Stimulated activated naive B cell treated with anti-CD40 and anti-IgM and Interleukin-4, amounts not matched to agents 10 μg/mL and 1 μg/mL and 100 μg/mL, for 72 hours (primary cell): ENCODE results near the gene SLC5A11.
A peak's percentile ranks its signal among the peaks of the same experiment; 100 is the strongest.
"Not testable (repeated sequence)": the region's sequence is repeated elsewhere in the genome, so short reads cannot be mapped to it uniquely, and the experiment has no call there.

ENCODE experiments used
- ATAC-seq, 2 donors: fragments of 150-1000 bp; cut with Tn5 transposase; replicated peaks; 2 replicates each; pipeline ENCODE4 v1.10.0; 2021; ENCODE audit warnings: moderate library complexity in 1 of 2
- DNase-seq: peaks from one replicate; pipeline ENCODE4 v3.0.0; 2021
- H3K27ac Mint-ChIP-seq: one replicate; pipeline ENCODE4 v1.8.0; 2022; ENCODE audit warnings: mild to moderate bottlenecking, mixed read lengths
- H3K27me3 Mint-ChIP-seq, 2 donors: one replicate each; pipeline ENCODE4 v1.8.0; 2022; ENCODE audit warnings: mixed read lengths in 2 of 2
- H3K36me3 Mint-ChIP-seq, 2 donors: one replicate each; pipeline ENCODE4 v1.8.0; 2022; ENCODE audit warnings: mixed read lengths in 2 of 2, mild to moderate bottlenecking in 1 of 2
- H3K4me1 Mint-ChIP-seq, 2 donors: one replicate each; pipeline ENCODE4 v1.8.0; 2022; ENCODE audit warnings: mixed read lengths in 2 of 2, mild to moderate bottlenecking in 1 of 2
- H3K4me3 Mint-ChIP-seq, 2 donors: one replicate each; pipeline ENCODE4 v1.8.0; 2022; ENCODE audit warnings: mild to moderate bottlenecking in 2 of 2, mixed read lengths in 2 of 2, moderate library complexity in 1 of 2
- H3K9me3 Mint-ChIP-seq, 2 donors: one replicate each; pipeline ENCODE4 v1.8.0; 2022; ENCODE audit warnings: mixed read lengths in 2 of 2, mild to moderate bottlenecking in 1 of 2

The SLC5A11 gene

DNA sequence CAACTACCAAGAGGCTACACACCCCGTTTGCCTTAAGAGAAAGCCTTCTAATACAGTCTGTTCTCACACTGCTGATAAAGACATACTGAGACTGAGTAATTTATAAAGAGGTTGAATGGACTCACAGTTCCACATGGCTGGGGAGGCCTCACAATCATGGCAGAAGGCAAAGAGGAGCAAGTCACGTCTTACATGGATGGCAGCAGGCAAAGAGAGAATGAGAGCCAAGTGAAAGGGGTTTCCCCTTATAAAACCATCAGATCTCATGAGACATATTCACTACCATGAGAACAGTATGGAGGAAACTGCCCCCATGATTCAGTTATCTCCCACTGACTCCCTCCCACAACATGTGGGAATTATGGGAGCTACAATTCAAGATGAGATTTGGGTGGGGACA, 51.8 kb downstream of the SLC5A11 start:
- ATAC-seq, H3K4me3 Mint-ChIP-seq, DNase-seq, H3K27me3 Mint-ChIP-seq, H3K9me3 Mint-ChIP-seq, H3K36me3 Mint-ChIP-seq, H3K27ac Mint-ChIP-seq: not testable (repeated sequence)
- peaks cover 3 to 17% of the 10 kb centered on the region in 2 donors for H3K4me1 Mint-ChIP-seq

- Mint-ChIP-seq H3K4me3 (no peak overlapping the region), H3K4me1 (peaks cover 3 to 17% of the 10 kb centered on the region in 2 donors), H3K36me3 (peaks cover 2 to 16% of the 10 kb centered on the region in 2 donors), H3K9me3 (peaks cover 5 to 7% of the 10 kb centered on the region in 2 donors), H3K27me3 (no peaks in the 10 kb centered on the region), H3K27ac (no peak overlapping the region)
- ATAC-seq (no peak), DNase-seq (no peak)
Observed at GRCh38 chr16:24900230-24900629, 54.5 kb downstream of the SLC5A11 start.

DNA sequence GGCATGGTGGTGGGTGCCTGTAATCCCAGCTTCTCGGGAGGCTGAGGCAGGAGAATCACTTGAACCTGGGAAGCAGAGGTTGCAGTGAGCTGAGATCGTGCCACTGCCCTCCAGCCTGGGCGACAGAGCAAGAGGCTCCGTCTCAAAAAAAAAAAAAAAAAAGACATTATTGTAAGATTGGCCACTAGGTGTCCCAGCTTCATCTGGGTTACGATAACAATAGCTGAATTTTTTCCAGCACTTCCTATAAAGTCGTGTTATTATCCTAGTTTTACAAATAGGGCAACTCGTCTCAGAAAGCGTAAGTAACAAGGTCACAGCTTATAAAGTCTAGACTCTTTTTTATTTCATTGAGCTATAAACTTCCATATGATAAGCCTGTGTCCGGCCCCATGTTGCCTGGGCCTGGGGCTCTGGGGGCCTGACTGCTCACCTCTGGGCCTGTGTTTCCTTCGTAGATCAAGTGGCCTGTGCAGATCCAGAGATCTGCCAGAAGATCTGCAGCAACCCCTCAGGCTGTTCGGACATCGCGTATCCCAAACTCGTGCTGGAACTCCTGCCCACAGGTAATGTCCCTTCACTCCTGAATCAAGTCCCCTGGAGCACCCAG, 60.5 kb downstream of the SLC5A11 start:
- H3K27me3 Mint-ChIP-seq: no peaks in the 10 kb centered on the region
- H3K27ac Mint-ChIP-seq: no peak overlapping the region
- no peaks in the 10 kb centered on the region for H3K9me3 Mint-ChIP-seq
- peaks cover 0 to 16% of the 10 kb centered on the region in 2 donors for H3K36me3 Mint-ChIP-seq
- DNase-seq (no peak), ATAC-seq (no peak)
- no peak overlapping the region for H3K4me3 Mint-ChIP-seq
- no peaks in the 10 kb centered on the region for H3K4me1 Mint-ChIP-seq

DNA sequence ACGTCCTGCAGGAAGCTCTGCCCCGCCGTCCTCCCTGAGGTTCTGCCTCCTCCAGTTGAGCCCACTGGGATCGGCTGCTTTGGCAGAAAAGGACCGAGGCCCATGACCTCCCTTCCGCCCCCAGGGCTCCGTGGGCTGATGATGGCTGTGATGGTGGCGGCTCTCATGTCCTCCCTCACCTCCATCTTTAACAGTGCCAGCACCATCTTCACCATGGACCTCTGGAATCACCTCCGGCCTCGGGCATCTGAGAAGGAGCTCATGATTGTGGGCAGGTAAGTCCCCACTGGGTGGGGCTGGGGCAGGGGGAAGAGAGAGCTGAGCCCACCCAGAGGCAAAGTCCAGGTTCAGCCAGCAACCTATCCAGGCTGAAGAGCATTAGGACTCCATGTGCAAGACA, 61.1 kb downstream of the SLC5A11 start:
- no peak overlapping the region for H3K27ac Mint-ChIP-seq
- H3K9me3 Mint-ChIP-seq: no peaks in the 10 kb centered on the region
- H3K4me3 Mint-ChIP-seq: no peak overlapping the region
- no peaks in the 10 kb centered on the region for H3K4me1 Mint-ChIP-seq
- ATAC-seq (no peak), DNase-seq (no peak)
- peaks cover 0 to 16% of the 10 kb centered on the region in 2 donors for H3K36me3 Mint-ChIP-seq
- no peaks in the 10 kb centered on the region for H3K27me3 Mint-ChIP-seq

- peaks cover 0 to 13% of the 10 kb centered on the region in 2 donors for H3K36me3 Mint-ChIP-seq
- no peak overlapping the region for H3K27ac Mint-ChIP-seq
- no peaks in the 10 kb centered on the region for H3K9me3 Mint-ChIP-seq
- no peak for DNase-seq
- no peaks in the 10 kb centered on the region for H3K4me1 Mint-ChIP-seq
- no peak overlapping the region for H3K4me3 Mint-ChIP-seq
- no peaks in the 10 kb centered on the region for H3K27me3 Mint-ChIP-seq
- no peak for ATAC-seq
Observed at GRCh38 chr16:24908716-24909115, 63.0 kb downstream of the SLC5A11 start.

DNA sequence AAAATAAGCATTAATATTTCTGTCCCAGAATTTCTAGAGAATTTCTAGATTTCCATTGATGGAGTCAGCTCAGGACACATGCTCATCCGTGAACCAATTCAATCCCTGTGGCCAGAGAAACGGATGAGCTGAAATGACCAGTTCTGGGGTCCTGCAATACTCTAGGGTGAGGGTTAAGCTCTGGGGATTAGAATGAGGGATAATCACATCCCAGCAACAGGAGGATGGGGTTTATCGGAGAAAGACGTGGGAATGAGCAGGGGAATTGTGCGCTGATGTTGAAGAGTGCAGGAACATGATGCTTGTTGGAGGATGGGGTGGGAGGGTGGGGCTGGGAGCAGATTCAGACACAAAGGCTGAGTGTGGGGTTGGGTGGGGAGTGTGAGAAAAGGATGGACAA, 64.1 kb downstream of the SLC5A11 start:
- DNase-seq (no peak), ATAC-seq (no peak)
- no peaks in the 10 kb centered on the region for H3K27me3 Mint-ChIP-seq
- H3K36me3 Mint-ChIP-seq: peaks cover 0 to 10% of the 10 kb centered on the region in 2 donors
- no peak overlapping the region for H3K4me3 Mint-ChIP-seq
- H3K4me1 Mint-ChIP-seq: no peaks in the 10 kb centered on the region
- H3K9me3 Mint-ChIP-seq: no peaks in the 10 kb centered on the region
- no peak overlapping the region for H3K27ac Mint-ChIP-seq

GRCh38 chr16:24915019-24915418, 69.3 kb downstream of the SLC5A11 start:
- Mint-ChIP-seq H3K27me3 (no peaks in the 10 kb centered on the region), H3K4me3 (no peak overlapping the region), H3K4me1 (peaks cover 5 to 19% of the 10 kb centered on the region in 2 donors), H3K27ac (no peak overlapping the region), H3K9me3 (no peaks in the 10 kb centered on the region), H3K36me3 (peaks cover 22 to 46% of the 10 kb centered on the region in 2 donors)
- ATAC-seq (no peak), DNase-seq (no peak)

DNA sequence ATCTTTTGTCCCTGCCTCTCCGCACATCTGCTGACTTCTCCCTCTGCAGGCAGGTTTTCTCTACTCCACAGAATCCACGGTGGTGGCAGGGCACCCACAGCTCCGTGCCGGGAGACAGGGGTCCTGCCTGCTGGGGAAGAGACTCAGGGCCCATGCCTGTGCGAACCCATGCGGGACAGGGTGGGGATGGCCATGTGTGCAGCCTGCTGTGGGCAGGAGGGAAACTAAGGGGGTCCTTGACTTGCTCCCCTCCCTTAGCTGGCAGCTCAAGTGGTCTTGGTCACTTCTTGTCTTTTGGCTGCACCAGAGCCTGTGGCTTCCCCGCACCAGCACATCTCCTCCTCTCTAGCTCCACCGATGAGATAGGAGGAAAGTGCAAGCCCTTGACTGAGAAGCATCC, 69.8 kb downstream of the SLC5A11 start:
- Mint-ChIP-seq H3K9me3 (no peaks in the 10 kb centered on the region), H3K36me3 (peaks cover 27 to 46% of the 10 kb centered on the region in 2 donors), H3K27ac (peak overlapping the region; percentile 26), H3K4me3 (peak overlapping the region in 1 of 2 donors; percentile 19), H3K4me1 (peaks cover 5 to 20% of the 10 kb centered on the region in 2 donors), H3K27me3 (no peaks in the 10 kb centered on the region)
- no peak for DNase-seq
- no peak for ATAC-seq

- ATAC-seq (no peak), DNase-seq (no peak)
- Mint-ChIP-seq H3K4me3 (no peak overlapping the region), H3K27ac (peak overlapping the region; percentile 83), H3K36me3 (peaks cover 34 to 63% of the 10 kb centered on the region in 2 donors), H3K9me3 (no peaks in the 10 kb centered on the region), H3K4me1 (peaks cover 11 to 33% of the 10 kb centered on the region in 2 donors), H3K27me3 (no peaks in the 10 kb centered on the region)
Observed at GRCh38 chr16:24917236-24917635, 71.5 kb downstream of the SLC5A11 start.

GRCh38 chr16:24917891-24918290, 72.1 kb downstream of the SLC5A11 start:
- no peak for DNase-seq
- Mint-ChIP-seq H3K27me3 (no peaks in the 10 kb centered on the region), H3K4me1 (peaks cover 11 to 33% of the 10 kb centered on the region in 2 donors), H3K9me3 (no peaks in the 10 kb centered on the region), H3K36me3 (peaks cover 39 to 69% of the 10 kb centered on the region in 2 donors), H3K27ac (peak overlapping the region; percentile 32), H3K4me3 (no peak overlapping the region)
- ATAC-seq: no peak

DNA sequence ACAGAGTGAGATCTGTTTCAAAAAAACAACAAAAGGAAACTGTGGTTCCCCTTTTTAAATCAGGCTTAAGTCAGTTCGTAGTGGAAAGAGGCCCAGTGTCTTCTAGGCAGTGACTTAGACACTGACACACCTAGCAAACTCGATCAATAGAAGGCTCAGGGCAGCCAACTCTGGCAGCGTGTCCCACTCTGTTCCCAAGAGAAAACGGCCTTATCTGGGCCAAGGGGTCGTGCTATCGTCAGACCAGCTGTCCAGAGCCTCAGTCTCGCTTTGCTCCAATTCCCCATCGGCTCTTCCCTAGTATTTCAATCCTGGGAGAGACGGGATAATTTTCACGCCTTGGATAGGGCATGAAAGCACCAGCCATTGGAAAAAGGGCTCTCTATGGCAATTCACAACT, 72.9 kb downstream of the SLC5A11 start:
- DNase-seq: no peak
- Mint-ChIP-seq H3K36me3 (peaks cover 42 to 72% of the 10 kb centered on the region in 2 donors), H3K27ac (peak overlapping the region; percentile 75), H3K4me3 (no peak overlapping the region), H3K27me3 (no peaks in the 10 kb centered on the region), H3K4me1 (peaks cover 11 to 33% of the 10 kb centered on the region in 2 donors), H3K9me3 (no peaks in the 10 kb centered on the region)
- peak; percentile 38 to 68 for ATAC-seq

GRCh38 chr16:24919536-24919935, 73.8 kb downstream of the SLC5A11 start:
- ATAC-seq: no peak
- Mint-ChIP-seq H3K4me1 (peaks cover 11 to 33% of the 10 kb centered on the region in 2 donors), H3K27me3 (no peaks in the 10 kb centered on the region), H3K4me3 (no peak overlapping the region), H3K27ac (no peak overlapping the region), H3K36me3 (peaks cover 42 to 72% of the 10 kb centered on the region in 2 donors), H3K9me3 (no peaks in the 10 kb centered on the region)
- DNase-seq: no peak

DNA sequence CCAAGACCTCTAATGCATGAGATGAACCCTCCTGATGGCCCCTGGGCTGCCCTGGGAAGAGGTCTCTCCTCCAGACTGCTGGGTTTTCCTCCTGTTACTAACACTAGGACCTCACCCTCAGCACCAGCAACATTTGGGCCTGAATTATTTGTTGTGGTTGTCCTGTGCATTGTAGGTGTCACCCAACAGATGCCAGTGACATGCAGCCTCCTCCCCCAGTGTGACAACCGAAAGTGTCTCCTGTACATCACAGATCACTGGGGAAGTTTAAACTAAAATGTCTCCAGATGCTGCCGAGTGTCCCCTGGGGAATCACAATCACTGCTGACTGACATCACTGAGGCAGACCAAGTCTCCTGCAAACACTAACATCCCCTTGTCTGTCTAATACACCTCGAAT, 74.8 kb downstream of the SLC5A11 start:
- peak in 1 of 2 donors; percentile 33 for ATAC-seq
- peaks cover 43 to 68% of the 10 kb centered on the region in 2 donors for H3K36me3 Mint-ChIP-seq

GRCh38 chr16:24921229-24921628, 75.5 kb downstream of the SLC5A11 start:
- Mint-ChIP-seq H3K27me3 (no peaks in the 10 kb centered on the region), H3K36me3 (peaks cover 38 to 62% of the 10 kb centered on the region in 2 donors), H3K4me1 (peaks cover 11 to 33% of the 10 kb centered on the region in 2 donors), H3K9me3 (no peaks in the 10 kb centered on the region), H3K27ac (peak overlapping the region; percentile 79), H3K4me3 (no peak overlapping the region)
- ATAC-seq: no peak
- DNase-seq: no peak

More for the DNA sequence above, 74.8 kb downstream of the SLC5A11 start:
- no peaks in the 10 kb centered on the region for H3K9me3 Mint-ChIP-seq
- H3K4me3 Mint-ChIP-seq: no peak overlapping the region
- peaks cover 11 to 33% of the 10 kb centered on the region in 2 donors for H3K4me1 Mint-ChIP-seq
- DNase-seq: no peak
- peak overlapping the region; percentile 79 for H3K27ac Mint-ChIP-seq
- H3K27me3 Mint-ChIP-seq: no peaks in the 10 kb centered on the region

DNA sequence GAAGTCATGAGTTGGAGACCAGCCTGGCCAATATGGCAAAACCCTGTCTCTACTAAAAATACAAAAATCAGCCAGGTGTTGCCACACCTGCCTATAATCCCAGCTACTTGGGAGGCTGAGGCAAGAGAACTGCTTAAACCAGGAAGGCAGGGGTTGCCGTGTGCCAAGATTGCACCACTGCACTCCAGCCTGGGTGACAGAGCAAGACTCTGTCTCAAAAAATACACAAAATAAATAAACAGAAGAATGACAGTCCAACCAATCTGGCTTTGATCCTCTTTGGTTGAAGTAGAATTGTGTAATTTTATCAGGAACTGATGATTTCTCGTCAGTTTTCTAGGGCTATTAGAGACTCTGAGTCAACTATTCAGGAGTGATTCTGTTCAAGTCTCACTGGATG, 79.4 kb downstream of the SLC5A11 start:
- no peak overlapping the region for H3K4me3 Mint-ChIP-seq
- no peak overlapping the region for H3K27ac Mint-ChIP-seq
- ATAC-seq (no peak), DNase-seq (no peak)
- peaks cover 5 to 14% of the 10 kb centered on the region in 2 donors for H3K4me1 Mint-ChIP-seq
- H3K36me3 Mint-ChIP-seq: peaks cover 29 to 45% of the 10 kb centered on the region in 2 donors
- H3K9me3 Mint-ChIP-seq: no peaks in the 10 kb centered on the region
- no peaks in the 10 kb centered on the region for H3K27me3 Mint-ChIP-seq
